Neural progenitor cell (in vitro differentiated cells): Measurements from ENCODE around the gene MTMR4. TPM values are rescaled to one million over a fixed set of nuclear protein-coding genes. Genes with fewer than 3 reads are reported as not detected.
"Not testable (repeated sequence)": the region's sequence is repeated elsewhere in the genome, so short reads cannot be mapped to it uniquely, and the experiment has no call there.

Experiments
- DNase-seq: peaks from one replicate; pipeline ENCODE4 v3.0.0-alpha.2; 2016; ENCODE audit warnings: low spot score
- H2AFZ ChIP-seq: fragments of 200-600 bp; sonication (generic); replicated peaks from 2 replicates; pipeline ENCODE4 v1.6.1; 2016; ENCODE audit warnings: antibody characterized with exemption
- H3F3A ChIP-seq: fragments of 200-600 bp; sonication (generic); 2 replicates; pipeline ENCODE4 v1.6.1; 2016; ENCODE audit warnings: antibody characterized with exemption, low read depth
- H3K27ac ChIP-seq: fragments of 200-600 bp; sonication (generic); 2 replicates; pipeline ENCODE4 v1.5.1; 2016; ENCODE audit warnings: mild to moderate bottlenecking
- H3K27me3 ChIP-seq: fragments of 200-600 bp; sonication (generic); 2 replicates; pipeline ENCODE4 v1.6.1; 2016; ENCODE audit warnings: mild to moderate bottlenecking, moderate library complexity
- H3K36me3 ChIP-seq: fragments of 200-600 bp; sonication (generic); 2 replicates; pipeline ENCODE4 v1.5.1; 2016
- H3K4me1 ChIP-seq: fragments of 200-600 bp; sonication (generic); 2 replicates; pipeline ENCODE4 v1.6.1; 2016; ENCODE audit warnings: mixed run types
- H3K4me2 ChIP-seq: fragments of 200-600 bp; sonication (generic); 2 replicates; pipeline ENCODE4 v1.6.1; 2016
- H3K4me3 ChIP-seq: fragments of 200-600 bp; sonication (generic); 2 replicates; pipeline ENCODE4 v1.5.1; 2016
- H3K79me2 ChIP-seq: fragments of 200-600 bp; sonication (generic); 2 replicates; pipeline ENCODE4 v1.6.1; 2016; ENCODE audit warnings: low read depth
- H3K9ac ChIP-seq: fragments of 200-600 bp; sonication (generic); 2 replicates; pipeline ENCODE4 v1.6.1; 2016
- H3K9me3 ChIP-seq: fragments of 200-600 bp; sonication (generic); 2 replicates; pipeline ENCODE4 v1.5.1; 2016; ENCODE audit warnings: low read depth
- H4K20me1 ChIP-seq: fragments of 200-600 bp; sonication (generic); 2 replicates; pipeline ENCODE4 v1.6.1; 2016; ENCODE audit warnings: low read depth
- H3K27ac Mint-ChIP-seq: 3 replicates; pipeline ENCODE4 v1.8.0; 2021; ENCODE audit warnings: mixed read lengths
- H3K27me3 Mint-ChIP-seq: 2 replicates; pipeline ENCODE4 v1.8.0; 2022; ENCODE audit warnings: low read depth, mild to moderate bottlenecking, inconsistent platforms, moderate library complexity, mixed read lengths; ENCODE audit not compliant: insufficient read depth
- H3K36me3 Mint-ChIP-seq: 3 replicates; pipeline ENCODE4 v1.8.0; 2021; ENCODE audit warnings: mixed read lengths
- H3K4me1 Mint-ChIP-seq: 3 replicates; pipeline ENCODE4 v1.8.0; 2021; ENCODE audit warnings: mixed read lengths
- H3K4me3 Mint-ChIP-seq: 3 replicates; pipeline ENCODE4 v1.8.0; 2021; ENCODE audit warnings: mild to moderate bottlenecking, moderate library complexity, mixed read lengths
- H3K9me3 Mint-ChIP-seq: 3 replicates; pipeline ENCODE4 v1.8.0; 2020; ENCODE audit warnings: mixed read lengths
- CTCF ChIP-seq: fragments of 200-600 bp; sonication (generic); IDR thresholded peaks from 2 replicates; pipeline ENCODE4 v1.5.1; 2017; ENCODE audit warnings: antibody characterized with exemption, mild to moderate bottlenecking
- EZH2 ChIP-seq: fragments of 200-600 bp; sonication (generic); IDR thresholded peaks from 2 replicates; pipeline ENCODE4 v1.6.1; 2017; ENCODE audit warnings: antibody characterized with exemption, mild to moderate bottlenecking, moderate library complexity
- EZH2phosphoT487 ChIP-seq: fragments of 200-600 bp; sonication (generic); IDR thresholded peaks from 2 replicates; pipeline ENCODE4 v1.6.1; 2017; ENCODE audit warnings: antibody characterized with exemption
- total RNA-seq: library from RNA; depleted of rRNA; stranded (reverse); fragments of >200 nt; gene quantifications from 2 replicates; pipeline ENCODE4 v1.2.3, GENCODE V29; 2015; ENCODE audit warnings: low replicate concordance

Gene MTMR4
- total RNA-seq, 1 donor from 2014 or later: 34.0 TPM

- H3K4me2 ChIP-seq: no peak overlapping the region
- H3K9me3 ChIP-seq: no peaks in the 10 kb centered on the region
- H3K79me2 ChIP-seq: no peaks in the 10 kb centered on the region
- TF ChIP-seq EZH2 (no peak), EZH2phosphoT487 (no peak), CTCF (no peak)
- Mint-ChIP-seq H3K36me3 (peaks cover 12% of the 10 kb centered on the region), H3K4me3 (no peak overlapping the region), H3K27ac (no peak overlapping the region), H3K9me3 (no peaks in the 10 kb centered on the region), H3K27me3 (no peaks in the 10 kb centered on the region), H3K4me1 (no peaks in the 10 kb centered on the region)
- no peaks in the 10 kb centered on the region for H4K20me1 ChIP-seq
- H2AFZ ChIP-seq: no peak overlapping the region
- no peak for DNase-seq
- H3K27ac ChIP-seq: no peak overlapping the region
- H3K27me3 ChIP-seq: no peaks in the 10 kb centered on the region
- no peaks in the 10 kb centered on the region for H3K4me1 ChIP-seq
- no peak overlapping the region for H3K9ac ChIP-seq
- no peaks in the 10 kb centered on the region for H3F3A ChIP-seq
- peaks cover 4% of the 10 kb centered on the region for H3K36me3 ChIP-seq
- no peak overlapping the region for H3K4me3 ChIP-seq
Measured at GRCh38 chr17:58484600-58484999, 29.8 kb downstream of the MTMR4 start.

- H3K4me1 Mint-ChIP-seq, H3K4me1 ChIP-seq, H3K27me3 Mint-ChIP-seq, H2AFZ ChIP-seq, H3K9me3 ChIP-seq, H3K4me3 ChIP-seq, H3K27me3 ChIP-seq, H3K9ac ChIP-seq, H3F3A ChIP-seq, H3K27ac ChIP-seq, H3K79me2 ChIP-seq, H3K4me3 Mint-ChIP-seq, H3K36me3 Mint-ChIP-seq, H3K36me3 ChIP-seq, DNase-seq, H3K4me2 ChIP-seq, H4K20me1 ChIP-seq, H3K9me3 Mint-ChIP-seq, H3K27ac Mint-ChIP-seq: not testable (repeated sequence)
Measured at GRCh38 chr17:58481798-58482197, 32.6 kb downstream of the MTMR4 start.

GRCh38 chr17:58480090-58480489, 34.3 kb downstream of the MTMR4 start:
- H3K9me3 Mint-ChIP-seq: no peaks in the 10 kb centered on the region
- H3K27ac Mint-ChIP-seq: no peak overlapping the region
- H3K4me3 Mint-ChIP-seq: no peak overlapping the region
- Histone ChIP-seq H3K36me3 (no peaks in the 10 kb centered on the region), H2AFZ (no peak overlapping the region), H3K27ac (no peak overlapping the region), H3K4me3 (no peak overlapping the region), H3K4me2 (no peak overlapping the region), H4K20me1 (no peaks in the 10 kb centered on the region), H3F3A (no peaks in the 10 kb centered on the region), H3K79me2 (no peaks in the 10 kb centered on the region), H3K4me1 (no peaks in the 10 kb centered on the region), H3K9ac (no peak overlapping the region), H3K27me3 (no peaks in the 10 kb centered on the region), H3K9me3 (no peaks in the 10 kb centered on the region)
- no peaks in the 10 kb centered on the region for H3K27me3 Mint-ChIP-seq
- H3K4me1 Mint-ChIP-seq: no peaks in the 10 kb centered on the region
- no peak for TF ChIP-seq CTCF
- no peak for TF ChIP-seq EZH2
- TF ChIP-seq EZH2phosphoT487: no peak
- no peak for DNase-seq
- H3K36me3 Mint-ChIP-seq: no peaks in the 10 kb centered on the region

- H3K4me3 Mint-ChIP-seq: no peak overlapping the region
- TF ChIP-seq CTCF (no peak), EZH2 (no peak), EZH2phosphoT487 (no peak)
- Histone ChIP-seq H3K79me2 (no peaks in the 10 kb centered on the region), H2AFZ (no peak overlapping the region), H3F3A (no peaks in the 10 kb centered on the region), H3K4me3 (no peak overlapping the region), H3K36me3 (no peaks in the 10 kb centered on the region), H3K9ac (no peak overlapping the region), H3K4me1 (no peaks in the 10 kb centered on the region), H3K4me2 (no peak overlapping the region), H3K27ac (no peak overlapping the region), H4K20me1 (no peaks in the 10 kb centered on the region), H3K27me3 (no peaks in the 10 kb centered on the region), H3K9me3 (no peaks in the 10 kb centered on the region)
- no peaks in the 10 kb centered on the region for H3K27me3 Mint-ChIP-seq
- H3K27ac Mint-ChIP-seq: no peak overlapping the region
- no peaks in the 10 kb centered on the region for H3K4me1 Mint-ChIP-seq
- no peaks in the 10 kb centered on the region for H3K36me3 Mint-ChIP-seq
- no peak for DNase-seq
- H3K9me3 Mint-ChIP-seq: no peaks in the 10 kb centered on the region
Measured at GRCh38 chr17:58476812-58477211, 37.6 kb downstream of the MTMR4 start.
